Kidney tubule cell (primary cell): ENCODE data around the gene E2F6.

ENCODE experiments used
- DNase-seq: peaks from one replicate; pipeline ENCODE4 v3.0.0-alpha.2; 2018; ENCODE audit warnings: low spot score

E2F6 gene

GRCh38 chr2:11492720-11493119 is 26.8 kb upstream of the E2F6 start:
- DNase-seq: no peak

- no peak for DNase-seq
These were observed 26.3 kb upstream of the E2F6 start for GRCh38 chr2:11492244-11492643.

- DNase-seq: no peak
These were observed 25.5 kb upstream of the E2F6 start for GRCh38 chr2:11491348-11491933.

- no peak for DNase-seq
These were observed 24.2 kb upstream of the E2F6 start for GRCh38 chr2:11490194-11490593.

GRCh38 chr2:11488809-11489208 is 22.8 kb upstream of the E2F6 start:
- no peak for DNase-seq

- no peak for DNase-seq
These were observed 18.1 kb upstream of the E2F6 start for GRCh38 chr2:11483806-11484617.

GRCh38 chr2:11482473-11483035 is 16.6 kb upstream of the E2F6 start:
- DNase-seq: no peak

- DNase-seq: no peak
These were observed 16.0 kb upstream of the E2F6 start for GRCh38 chr2:11481789-11482472.

- DNase-seq: no peak
These were observed 15.4 kb upstream of the E2F6 start for GRCh38 chr2:11481426-11481788.

GRCh38 chr2:11480859-11481258 is 14.9 kb upstream of the E2F6 start:
- DNase-seq: no peak

GRCh38 chr2:11480406-11480805 is 14.4 kb upstream of the E2F6 start:
- DNase-seq: no peak

GRCh38 chr2:11478899-11479605 is 13.1 kb upstream of the E2F6 start:
- no peak for DNase-seq

- peak; percentile 80 for DNase-seq
These were observed 12.0 kb upstream of the E2F6 start for GRCh38 chr2:11477994-11478393.

GRCh38 chr2:11473659-11474433 is 7.9 kb upstream of the E2F6 start:
- no peak for DNase-seq

- DNase-seq: no peak
These were observed 1.8 kb upstream of the E2F6 start for GRCh38 chr2:11467749-11468148.

- no peak for DNase-seq
These were observed 1.2 kb upstream of the E2F6 start for GRCh38 chr2:11467129-11467649.

GRCh38 chr2:11466307-11467128 is 557 bp upstream of the E2F6 start:
- DNase-seq: no peak

- DNase-seq: no peak
These were observed 864 bp downstream of the E2F6 start for GRCh38 chr2:11465110-11465484.

GRCh38 chr2:11459816-11460215 is 6.1 kb downstream of the E2F6 start:
- no peak for DNase-seq

- DNase-seq: peak; percentile 27
These were observed 7.2 kb downstream of the E2F6 start for GRCh38 chr2:11458753-11459152.
